Osteocyte (in vitro differentiated cells): Measurements from ENCODE around the gene G6PC3. TPM values are rescaled to one million over a fixed set of nuclear protein-coding genes. Genes with fewer than 3 reads are reported as not detected.
A peak's percentile ranks its signal among the peaks of the same experiment; 100 is the strongest.

ENCODE experiments used
- DNase-seq: peaks from one replicate; pipeline ENCODE4 v3.0.0; 2021; ENCODE audit warnings: mixed read lengths; ENCODE audit not compliant: unreplicated experiment; ENCODE audit errors: extremely low spot score
- H3K27ac Mint-ChIP-seq: one replicate; pipeline ENCODE4 v1.8.0; 2021; ENCODE audit warnings: mild to moderate bottlenecking, mixed read lengths; ENCODE audit not compliant: unreplicated experiment
- H3K27me3 Mint-ChIP-seq: one replicate; pipeline ENCODE4 v1.8.0; 2021; ENCODE audit warnings: mixed read lengths; ENCODE audit not compliant: unreplicated experiment
- H3K36me3 Mint-ChIP-seq: one replicate; pipeline ENCODE4 v1.8.0; 2021; ENCODE audit warnings: mixed read lengths; ENCODE audit not compliant: unreplicated experiment
- H3K4me1 Mint-ChIP-seq: one replicate; pipeline ENCODE4 v1.8.0; 2021; ENCODE audit warnings: mixed read lengths; ENCODE audit not compliant: unreplicated experiment
- H3K4me3 Mint-ChIP-seq: one replicate; pipeline ENCODE4 v1.8.0; 2021; ENCODE audit warnings: mild to moderate bottlenecking, moderate library complexity, mixed read lengths; ENCODE audit not compliant: unreplicated experiment
- H3K9me3 Mint-ChIP-seq: one replicate; pipeline ENCODE4 v1.8.0; 2021; ENCODE audit warnings: mixed read lengths; ENCODE audit not compliant: unreplicated experiment
- total RNA-seq: library from RNA; stranded (reverse); gene quantifications from 2 replicates; pipeline ENCODE4 v1.2.1, GENCODE V29; 2021
- TF ChIP-seq, protein P1 (sequence below): fragments of 200-600 bp; sonication (generic); IDR thresholded peaks from 2 replicates; pipeline ENCODE4 v1.5.0; 2021; ENCODE audit warnings: antibody characterized with exemption, mild to moderate bottlenecking, moderate library complexity

G6PC3 gene
- total RNA-seq, 1 donor from 2014 or later: 60.3 TPM

DNA sequence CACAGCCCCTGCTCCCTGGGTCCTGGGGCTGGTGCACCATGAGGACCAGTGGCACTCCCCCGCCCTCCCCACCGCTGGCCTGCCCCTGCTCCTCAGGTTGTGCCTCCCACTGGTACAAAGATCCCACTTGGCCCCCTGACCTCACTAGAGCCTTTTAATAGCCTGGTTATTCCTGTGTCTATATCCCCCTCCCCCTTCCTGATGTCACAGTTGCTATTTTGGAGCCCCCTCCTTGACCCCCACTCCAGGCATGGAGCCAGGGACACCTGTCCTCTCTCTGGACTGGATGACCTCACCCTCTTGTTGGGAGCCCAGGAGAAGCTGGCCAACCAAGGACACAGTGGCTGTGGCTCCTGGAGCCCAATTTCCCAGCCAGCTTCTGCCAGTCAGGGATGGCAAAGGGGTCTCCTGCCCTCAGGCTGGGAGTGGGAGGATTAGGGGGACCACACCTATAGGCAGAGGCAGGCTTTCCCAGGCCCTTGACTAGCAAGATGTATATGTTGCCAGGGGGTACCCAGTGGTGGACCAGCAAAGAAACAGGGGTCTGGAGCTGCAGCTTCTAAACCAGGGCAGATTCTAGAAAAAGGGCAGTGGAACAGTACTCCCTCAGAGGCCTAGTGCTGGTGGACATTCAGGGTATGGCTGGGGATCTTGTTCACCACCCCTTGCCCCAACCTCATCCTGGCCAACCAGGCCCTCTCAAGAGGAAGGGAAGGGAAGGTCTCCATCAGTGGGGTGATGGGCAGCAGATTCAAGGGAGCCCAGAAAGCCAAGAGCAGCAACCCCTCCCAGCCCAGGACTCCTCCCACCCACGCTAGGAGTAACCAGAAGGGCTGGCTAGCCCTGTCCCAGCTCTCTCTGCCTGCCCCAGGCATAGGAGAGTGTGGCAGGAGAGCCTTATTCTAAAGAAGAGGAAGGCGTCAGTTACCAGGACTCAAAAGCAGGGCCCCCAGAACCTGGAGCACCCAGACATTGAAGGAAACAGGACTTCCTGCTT, 42.0 kb downstream of the G6PC3 start:
- H3K4me1 Mint-ChIP-seq: peaks cover 42% of the 10 kb centered on the region
- peaks cover 11% of the 10 kb centered on the region for H3K36me3 Mint-ChIP-seq
- no peak overlapping the region for H3K27ac Mint-ChIP-seq
- H3K27me3 Mint-ChIP-seq: no peaks in the 10 kb centered on the region
- DNase-seq: no peak
- H3K4me3 Mint-ChIP-seq: no peak overlapping the region
- TF ChIP-seq, protein P1, sequence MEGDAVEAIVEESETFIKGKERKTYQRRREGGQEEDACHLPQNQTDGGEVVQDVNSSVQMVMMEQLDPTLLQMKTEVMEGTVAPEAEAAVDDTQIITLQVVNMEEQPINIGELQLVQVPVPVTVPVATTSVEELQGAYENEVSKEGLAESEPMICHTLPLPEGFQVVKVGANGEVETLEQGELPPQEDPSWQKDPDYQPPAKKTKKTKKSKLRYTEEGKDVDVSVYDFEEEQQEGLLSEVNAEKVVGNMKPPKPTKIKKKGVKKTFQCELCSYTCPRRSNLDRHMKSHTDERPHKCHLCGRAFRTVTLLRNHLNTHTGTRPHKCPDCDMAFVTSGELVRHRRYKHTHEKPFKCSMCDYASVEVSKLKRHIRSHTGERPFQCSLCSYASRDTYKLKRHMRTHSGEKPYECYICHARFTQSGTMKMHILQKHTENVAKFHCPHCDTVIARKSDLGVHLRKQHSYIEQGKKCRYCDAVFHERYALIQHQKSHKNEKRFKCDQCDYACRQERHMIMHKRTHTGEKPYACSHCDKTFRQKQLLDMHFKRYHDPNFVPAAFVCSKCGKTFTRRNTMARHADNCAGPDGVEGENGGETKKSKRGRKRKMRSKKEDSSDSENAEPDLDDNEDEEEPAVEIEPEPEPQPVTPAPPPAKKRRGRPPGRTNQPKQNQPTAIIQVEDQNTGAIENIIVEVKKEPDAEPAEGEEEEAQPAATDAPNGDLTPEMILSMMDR: no peak
- H3K9me3 Mint-ChIP-seq: no peaks in the 10 kb centered on the region

DNA sequence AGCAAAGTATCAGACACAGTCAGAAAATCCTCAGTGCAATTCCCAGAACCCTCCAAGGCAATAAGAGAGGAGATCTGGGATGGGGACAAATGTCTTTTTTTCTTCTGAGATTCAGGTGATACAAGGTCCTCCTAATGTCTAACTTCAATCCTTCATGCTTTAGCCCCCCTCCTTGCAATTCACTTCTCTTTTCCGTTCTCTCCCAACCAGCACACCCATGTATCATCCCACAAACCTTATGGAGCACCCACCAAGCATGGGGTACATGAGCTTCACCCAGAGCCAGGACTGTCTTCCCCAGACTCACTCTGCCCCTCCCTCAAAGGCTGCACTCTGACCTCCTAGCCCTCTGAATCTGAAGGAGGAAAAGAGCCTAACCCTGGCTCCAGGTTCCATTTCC, 42.8 kb downstream of the G6PC3 start:
- Mint-ChIP-seq H3K27ac (peak overlapping the region; percentile 4), H3K9me3 (no peaks in the 10 kb centered on the region), H3K36me3 (peaks cover 10% of the 10 kb centered on the region), H3K4me1 (peaks cover 34% of the 10 kb centered on the region), H3K4me3 (no peak overlapping the region), H3K27me3 (no peaks in the 10 kb centered on the region)
- TF ChIP-seq, protein P1: no peak
- DNase-seq: no peak

DNA sequence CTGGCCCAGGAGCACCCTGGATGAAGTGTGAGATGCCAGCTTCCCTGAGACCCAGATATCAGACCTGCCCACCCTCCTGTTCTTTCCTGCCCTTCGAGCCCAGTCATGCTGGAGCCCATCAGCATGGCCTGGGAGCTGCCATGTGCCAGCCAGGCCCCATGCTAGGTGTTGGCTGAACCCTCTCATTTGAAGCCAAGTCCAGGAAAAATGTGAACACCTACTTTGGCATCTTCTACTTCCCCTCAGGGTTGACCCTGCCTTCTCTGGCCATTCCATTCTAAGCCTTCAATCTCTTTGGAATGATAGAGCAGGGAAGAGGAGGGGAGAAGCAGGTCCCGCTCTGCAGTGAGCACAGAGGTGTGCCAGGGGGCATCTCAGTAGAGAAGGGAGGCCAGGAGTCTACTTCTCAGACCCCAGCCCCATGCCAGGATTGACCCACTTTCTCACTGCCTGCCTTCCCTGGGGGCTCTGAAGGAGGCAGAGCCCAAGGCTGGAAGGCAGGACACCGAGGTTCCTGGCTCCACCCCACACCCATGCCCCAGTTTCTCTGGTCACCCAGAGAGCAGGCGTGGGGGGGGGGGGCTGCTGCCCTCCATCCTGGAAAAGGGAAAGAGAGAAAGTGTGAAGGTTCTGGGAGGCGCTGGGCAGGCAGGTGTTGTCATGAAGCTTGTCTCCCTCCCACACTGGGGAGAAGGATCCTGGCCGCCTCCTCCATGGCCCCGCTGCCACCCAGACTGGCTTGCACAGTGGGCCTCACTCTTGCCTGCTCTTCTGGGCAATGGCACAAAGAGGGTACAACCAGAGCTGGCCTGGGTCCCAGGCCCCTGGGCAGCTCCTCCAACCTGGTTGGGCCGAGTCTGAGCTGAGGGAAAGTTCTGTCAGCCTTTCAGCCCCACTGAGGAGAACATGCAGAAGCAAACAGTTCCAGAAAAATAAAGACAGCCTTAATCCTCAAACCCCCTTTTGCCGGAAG, 43.6 kb downstream of the G6PC3 start:
- H3K36me3 Mint-ChIP-seq: peaks cover 8% of the 10 kb centered on the region
- H3K4me3 Mint-ChIP-seq: no peak overlapping the region
- no peak overlapping the region for H3K27ac Mint-ChIP-seq
- DNase-seq: no peak
- H3K27me3 Mint-ChIP-seq: no peaks in the 10 kb centered on the region
- TF ChIP-seq, protein P1: no peak
- H3K4me1 Mint-ChIP-seq: peaks cover 28% of the 10 kb centered on the region
- no peaks in the 10 kb centered on the region for H3K9me3 Mint-ChIP-seq

DNA sequence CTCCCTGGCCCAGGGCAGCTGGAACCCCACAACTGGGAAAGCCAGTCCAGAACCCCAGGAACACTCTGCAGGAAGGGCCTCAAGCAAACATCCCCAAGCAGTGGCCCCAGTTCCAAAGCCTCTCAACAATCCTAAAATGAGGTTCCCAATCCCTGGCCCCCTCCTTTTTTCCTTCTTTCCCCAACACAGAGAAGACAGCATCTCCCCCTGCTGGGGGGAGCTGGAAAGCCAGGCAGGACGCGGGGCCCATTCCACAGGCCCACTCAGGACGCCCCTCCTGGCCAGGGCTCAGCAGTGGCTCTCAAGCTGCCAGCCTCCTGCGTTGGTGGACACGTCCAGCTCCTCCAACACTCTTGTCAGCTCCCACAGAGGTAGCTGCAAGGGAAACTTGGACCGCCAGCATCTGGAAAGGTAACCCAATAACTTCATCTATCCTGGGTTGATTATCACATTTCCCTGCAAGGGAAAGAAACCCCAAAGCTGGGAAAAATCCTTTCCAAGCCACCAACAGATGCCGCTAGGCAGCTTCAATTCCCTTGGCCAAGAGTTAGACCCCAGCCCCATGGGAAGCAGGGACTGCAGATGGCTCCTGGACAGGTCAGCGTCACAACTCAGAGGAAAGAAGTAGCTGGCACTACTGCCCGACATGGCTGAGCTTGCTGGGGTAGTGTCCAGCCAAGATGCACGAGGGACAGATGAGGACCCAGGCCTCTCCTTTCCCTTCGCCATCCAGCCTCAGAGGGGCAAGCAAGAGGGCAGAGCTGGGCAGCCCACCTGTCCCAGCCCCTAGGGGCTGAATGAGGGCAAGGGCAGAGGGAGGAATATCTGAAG, 45.3 kb downstream of the G6PC3 start:
- no peaks in the 10 kb centered on the region for H3K9me3 Mint-ChIP-seq
- H3K36me3 Mint-ChIP-seq: peaks cover 8% of the 10 kb centered on the region
- no peak for DNase-seq
- TF ChIP-seq, protein P1: peak; percentile 81
- no peaks in the 10 kb centered on the region for H3K27me3 Mint-ChIP-seq
- peaks cover 12% of the 10 kb centered on the region for H3K4me1 Mint-ChIP-seq
- H3K27ac Mint-ChIP-seq: no peak overlapping the region
- no peak overlapping the region for H3K4me3 Mint-ChIP-seq
